HuH-7.5 (cell line): ENCODE data around the gene INHBE.

ENCODE experiments used
- DNase-seq: peaks from one replicate; pipeline ENCODE4 v3.0.0; 2011; ENCODE audit warnings: low spot score

INHBE gene

DNA sequence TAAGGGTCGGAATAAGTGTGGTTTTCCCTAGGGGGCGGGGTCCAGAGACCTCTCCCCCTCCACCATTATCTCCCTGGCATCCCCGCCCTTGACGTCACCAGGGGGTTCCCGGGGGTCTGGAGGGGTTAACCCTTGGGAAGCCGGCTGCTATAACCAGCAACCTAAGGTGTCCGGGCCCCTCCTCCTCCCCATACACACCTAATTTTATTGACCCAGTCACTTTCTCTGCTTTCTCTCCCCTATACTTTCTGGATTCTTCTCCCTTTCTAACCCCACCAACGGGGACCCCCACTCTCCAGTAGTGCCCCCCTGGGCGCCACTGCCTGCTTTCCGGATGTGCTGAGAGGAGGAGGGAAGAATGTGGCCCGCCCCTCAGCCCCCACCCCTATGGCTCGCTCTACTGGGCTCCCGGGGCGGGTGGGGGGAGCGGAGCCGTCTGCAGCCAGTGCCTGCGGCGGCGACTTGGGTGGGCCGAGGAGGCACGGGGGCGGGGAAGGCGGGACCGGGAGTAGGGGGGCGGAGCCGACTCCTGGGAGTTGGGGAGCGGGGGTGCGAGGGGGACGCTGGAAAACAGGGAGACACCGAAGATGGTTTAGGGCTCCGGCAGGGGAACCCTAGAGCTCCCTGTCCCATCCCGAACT lies 6.3 kb downstream of the INHBE start:
- peak; percentile 80 for DNase-seq

DNA sequence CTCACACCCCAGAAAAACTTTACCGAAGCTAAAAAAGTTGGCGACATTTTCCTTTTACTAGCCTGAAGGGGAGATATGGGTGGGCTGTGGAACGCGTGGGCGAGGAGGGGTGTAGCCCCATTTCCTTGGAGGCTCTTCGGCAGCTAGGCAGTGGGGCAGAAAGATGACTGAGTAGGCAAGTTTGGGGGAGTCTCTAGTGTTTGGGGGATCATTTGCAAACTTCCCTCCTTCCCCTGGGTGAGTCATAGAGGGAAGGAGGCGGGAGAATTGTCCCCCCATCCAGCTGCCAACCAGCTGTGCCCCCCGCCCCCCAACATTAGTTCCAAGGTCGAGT lies 6.8 kb downstream of the INHBE start:
- DNase-seq, result no peak

DNA sequence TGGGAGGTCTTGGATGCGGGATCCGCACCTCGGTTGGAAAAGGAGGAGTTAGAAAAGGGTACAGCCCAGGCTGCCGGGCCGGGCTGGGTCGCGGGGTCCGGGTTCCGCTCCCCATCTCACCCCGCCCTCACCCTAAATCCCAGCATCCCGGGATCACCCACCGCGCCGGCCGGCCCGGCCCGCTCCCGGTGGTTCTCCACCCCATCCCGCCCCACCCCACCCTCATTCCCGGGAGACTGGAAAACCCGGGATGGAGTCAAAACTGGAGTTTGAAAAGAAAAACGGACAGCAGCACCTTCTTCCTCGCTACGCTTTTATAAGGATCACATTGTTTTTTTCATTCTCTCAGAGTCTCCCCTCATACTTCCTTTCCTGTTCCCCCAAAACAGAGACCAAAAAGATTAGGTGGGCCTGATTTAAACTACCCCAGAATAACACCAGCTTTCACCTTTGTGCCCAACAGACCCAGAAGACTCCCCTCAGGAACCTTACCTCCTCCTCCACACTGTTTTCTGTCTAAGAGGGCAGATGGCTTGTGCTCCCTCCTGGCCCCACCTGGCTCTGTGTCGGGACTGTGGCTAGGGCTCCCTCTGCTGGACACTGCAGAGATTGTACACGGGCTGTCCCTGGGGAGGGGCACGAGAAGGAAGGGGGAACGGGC lies 7.3 kb downstream of the INHBE start:
- peak; percentile 99 for DNase-seq

GRCh38 chr12:57462912-57463253 lies 7.8 kb downstream of the INHBE start:
- DNase-seq, result no peak

GRCh38 chr12:57464569-57464968 lies 9.5 kb downstream of the INHBE start:
- no peak for DNase-seq

DNA sequence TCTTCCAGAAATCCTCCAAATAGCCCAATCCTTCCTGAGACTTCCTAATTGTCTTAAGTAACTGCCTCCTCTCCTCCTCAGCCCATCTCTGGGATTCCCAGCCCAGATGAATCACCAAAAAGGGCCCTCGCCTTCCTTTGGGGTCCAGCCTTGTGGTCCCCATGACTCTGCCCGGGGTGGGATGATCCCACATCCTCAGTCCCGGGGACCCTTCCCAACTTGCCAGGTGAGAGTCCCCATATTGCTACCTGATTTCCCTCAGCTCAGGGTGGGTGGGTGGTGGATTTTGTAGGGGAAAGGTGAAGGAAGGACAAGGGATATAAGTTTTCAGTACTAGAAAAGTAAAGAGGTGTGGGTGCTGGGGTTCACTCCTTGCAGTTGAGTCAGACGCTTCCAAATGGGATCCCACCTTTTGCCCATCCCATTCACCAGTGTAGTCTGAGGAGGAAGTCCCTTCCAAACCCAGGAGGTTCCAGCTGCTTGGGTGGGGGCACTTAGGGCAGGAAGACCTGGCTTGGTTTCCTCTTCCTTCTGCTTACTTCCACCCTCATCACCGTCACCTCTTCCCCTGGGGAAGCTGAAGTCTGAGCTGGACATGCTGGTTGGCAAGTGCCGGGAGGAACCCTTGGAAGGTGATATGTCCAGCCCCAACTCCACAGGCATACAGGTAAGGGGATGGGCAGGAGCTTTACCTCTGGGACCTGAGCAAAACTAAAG lies 10.1 kb downstream of the INHBE start:
- no peak for DNase-seq

GRCh38 chr12:57465747-57466505 lies 10.8 kb downstream of the INHBE start:
- DNase-seq, result no peak

DNA sequence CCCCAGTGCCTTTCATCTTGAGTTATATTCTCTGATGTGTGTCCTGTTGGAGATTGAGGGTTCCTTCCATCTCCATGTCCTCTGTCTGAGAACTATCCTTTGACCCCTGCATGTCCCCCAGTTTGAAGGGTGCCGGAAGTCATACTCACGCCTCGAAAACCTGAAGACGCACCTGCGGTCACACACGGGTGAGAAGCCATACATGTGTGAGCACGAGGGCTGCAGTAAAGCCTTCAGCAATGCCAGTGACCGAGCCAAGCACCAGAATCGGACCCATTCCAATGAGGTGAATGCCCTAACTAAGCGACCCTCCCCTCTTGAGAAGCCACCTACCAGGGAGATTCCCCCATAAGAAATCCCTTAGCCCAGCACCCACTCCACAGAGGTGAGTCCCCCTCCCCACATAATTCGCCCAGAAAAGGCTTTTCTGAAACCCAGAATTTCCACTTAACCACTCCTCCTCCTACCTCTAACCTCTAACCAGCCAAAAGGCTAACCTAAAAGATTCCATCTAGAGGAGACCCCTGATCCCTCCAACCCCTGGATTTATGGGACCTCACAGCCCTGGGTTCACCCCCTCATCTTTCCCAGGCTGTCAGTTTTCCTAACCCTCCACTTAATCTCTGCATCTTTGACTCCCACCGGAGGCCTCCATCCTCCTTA lies 12.2 kb downstream of the INHBE start:
- no peak for DNase-seq

- DNase-seq, result no peak
Measured at GRCh38 chr12:57467915-57468314, 12.8 kb downstream of the INHBE start.

- no peak for DNase-seq
Measured at GRCh38 chr12:57469296-57470164, 14.4 kb downstream of the INHBE start.

DNA sequence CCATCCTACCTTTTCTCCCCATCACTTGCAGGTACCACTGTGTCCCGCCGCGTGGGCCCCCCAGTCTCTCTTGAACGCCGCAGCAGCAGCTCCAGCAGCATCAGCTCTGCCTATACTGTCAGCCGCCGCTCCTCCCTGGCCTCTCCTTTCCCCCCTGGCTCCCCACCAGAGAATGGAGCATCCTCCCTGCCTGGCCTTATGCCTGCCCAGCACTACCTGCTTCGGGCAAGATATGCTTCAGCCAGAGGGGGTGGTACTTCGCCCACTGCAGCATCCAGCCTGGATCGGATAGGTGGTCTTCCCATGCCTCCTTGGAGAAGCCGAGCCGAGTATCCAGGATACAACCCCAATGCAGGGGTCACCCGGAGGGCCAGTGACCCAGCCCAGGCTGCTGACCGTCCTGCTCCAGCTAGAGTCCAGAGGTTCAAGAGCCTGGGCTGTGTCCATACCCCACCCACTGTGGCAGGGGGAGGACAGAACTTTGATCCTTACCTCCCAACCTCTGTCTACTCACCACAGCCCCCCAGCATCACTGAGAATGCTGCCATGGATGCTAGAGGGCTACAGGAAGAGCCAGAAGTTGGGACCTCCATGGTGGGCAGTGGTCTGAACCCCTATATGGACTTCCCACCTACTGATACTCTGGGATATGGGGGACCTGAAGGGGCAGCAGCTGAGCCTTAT lies 15.3 kb downstream of the INHBE start:
- no peak for DNase-seq

DNA sequence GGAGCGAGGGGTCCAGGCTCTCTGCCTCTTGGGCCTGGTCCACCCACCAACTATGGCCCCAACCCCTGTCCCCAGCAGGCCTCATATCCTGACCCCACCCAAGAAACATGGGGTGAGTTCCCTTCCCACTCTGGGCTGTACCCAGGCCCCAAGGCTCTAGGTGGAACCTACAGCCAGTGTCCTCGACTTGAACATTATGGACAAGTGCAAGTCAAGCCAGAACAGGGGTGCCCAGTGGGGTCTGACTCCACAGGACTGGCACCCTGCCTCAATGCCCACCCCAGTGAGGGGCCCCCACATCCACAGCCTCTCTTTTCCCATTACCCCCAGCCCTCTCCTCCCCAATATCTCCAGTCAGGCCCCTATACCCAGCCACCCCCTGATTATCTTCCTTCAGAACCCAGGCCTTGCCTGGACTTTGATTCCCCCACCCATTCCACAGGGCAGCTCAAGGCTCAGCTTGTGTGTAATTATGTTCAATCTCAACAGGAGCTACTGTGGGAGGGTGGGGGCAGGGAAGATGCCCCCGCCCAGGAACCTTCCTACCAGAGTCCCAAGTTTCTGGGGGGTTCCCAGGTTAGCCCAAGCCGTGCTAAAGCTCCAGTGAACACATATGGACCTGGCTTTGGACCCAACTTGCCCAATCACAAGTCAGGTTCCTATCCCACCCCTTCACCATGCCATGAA lies 16.0 kb downstream of the INHBE start:
- no peak for DNase-seq

GRCh38 chr12:57471661-57472060 lies 16.6 kb downstream of the INHBE start:
- no peak for DNase-seq

DNA sequence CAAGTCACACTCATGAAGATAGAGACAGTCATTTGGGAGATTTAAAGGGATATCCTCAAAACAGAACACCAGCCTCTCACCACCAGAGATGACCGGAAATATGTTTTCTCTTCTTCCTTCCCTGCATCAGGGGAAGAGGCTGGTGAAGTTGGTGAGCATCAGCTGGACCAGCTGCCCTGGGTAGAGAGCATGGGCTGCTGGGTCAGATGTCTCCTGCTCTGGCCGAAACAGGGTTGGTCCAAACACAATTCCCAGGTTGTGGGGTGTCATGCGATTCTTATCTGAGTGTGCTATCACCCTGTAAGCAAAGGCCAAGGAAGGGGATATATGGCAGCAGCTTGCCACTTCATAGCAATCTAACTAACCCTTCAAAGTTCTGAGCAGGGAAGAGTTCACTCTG lies 17.3 kb downstream of the INHBE start:
- DNase-seq, result no peak

- no peak for DNase-seq
Measured at GRCh38 chr12:57473392-57473791, 18.3 kb downstream of the INHBE start.

GRCh38 chr12:57473886-57474285 lies 18.8 kb downstream of the INHBE start:
- DNase-seq, result no peak

DNA sequence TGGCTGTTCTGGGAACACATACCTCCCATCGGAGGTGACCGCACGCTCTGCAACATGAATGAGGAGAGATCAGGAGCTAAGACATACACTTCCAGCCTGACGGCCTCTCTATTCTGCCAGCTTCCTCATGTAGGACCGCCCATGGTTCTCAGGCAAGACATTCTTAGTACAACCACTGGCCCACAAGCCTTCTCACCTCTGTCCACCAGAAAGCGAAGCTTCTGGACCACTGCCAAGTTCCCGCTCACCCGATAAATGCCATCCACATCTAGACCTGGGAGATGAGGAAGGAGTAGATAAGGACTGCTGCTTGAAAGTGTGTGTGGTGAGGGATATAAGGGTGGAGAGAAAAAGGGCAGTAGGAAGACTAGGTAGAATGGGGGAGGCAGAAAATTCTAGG lies 19.3 kb downstream of the INHBE start:
- no peak for DNase-seq

- DNase-seq, result no peak
Measured at GRCh38 chr12:57474862-57475261, 19.8 kb downstream of the INHBE start.

DNA sequence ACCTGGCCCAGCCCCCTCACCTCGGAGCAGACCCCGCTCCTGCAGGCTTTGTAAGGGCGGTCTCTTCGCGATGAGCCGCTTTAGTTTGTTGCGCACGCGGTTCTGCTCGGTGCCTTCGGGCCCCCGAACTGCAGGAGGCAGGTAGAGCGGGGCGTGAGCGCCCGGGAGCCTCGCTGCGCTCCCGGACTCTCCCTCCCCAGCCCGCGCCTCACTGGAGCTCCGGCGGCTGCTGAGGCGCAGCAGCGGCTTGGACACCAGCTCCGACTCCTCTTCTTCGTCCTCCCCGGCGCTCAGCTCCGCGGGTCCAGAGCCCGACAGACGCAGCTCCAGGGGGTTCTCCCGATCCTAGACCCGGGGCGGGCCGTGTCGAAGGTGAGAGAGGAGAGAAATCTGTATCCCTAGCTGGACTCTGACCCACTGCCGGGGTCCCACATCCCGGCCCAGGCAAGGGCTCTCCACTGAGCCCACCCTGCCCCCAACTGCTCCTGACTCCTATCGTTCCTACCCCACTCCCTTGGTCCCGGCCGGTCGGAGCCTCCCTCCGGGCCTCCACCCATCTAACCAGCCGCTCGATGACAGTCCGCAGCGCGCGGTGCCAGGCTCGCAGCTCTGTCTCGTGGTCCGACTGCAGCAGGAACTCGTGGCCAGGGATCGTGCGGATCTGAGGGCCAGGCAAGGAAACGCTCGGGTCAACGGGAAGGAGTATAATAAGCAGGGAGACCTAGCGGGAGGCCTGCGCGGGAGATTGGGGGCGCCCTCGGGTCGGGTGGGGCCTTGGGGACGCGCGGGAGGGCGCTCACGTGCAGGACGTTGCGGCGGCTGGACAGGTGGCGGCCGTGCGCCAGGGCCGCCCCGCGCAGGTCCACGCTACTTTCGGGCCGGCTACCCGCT lies 20.4 kb downstream of the INHBE start:
- no peak for DNase-seq
